ENCODE data around the gene STK40.

DNA sequence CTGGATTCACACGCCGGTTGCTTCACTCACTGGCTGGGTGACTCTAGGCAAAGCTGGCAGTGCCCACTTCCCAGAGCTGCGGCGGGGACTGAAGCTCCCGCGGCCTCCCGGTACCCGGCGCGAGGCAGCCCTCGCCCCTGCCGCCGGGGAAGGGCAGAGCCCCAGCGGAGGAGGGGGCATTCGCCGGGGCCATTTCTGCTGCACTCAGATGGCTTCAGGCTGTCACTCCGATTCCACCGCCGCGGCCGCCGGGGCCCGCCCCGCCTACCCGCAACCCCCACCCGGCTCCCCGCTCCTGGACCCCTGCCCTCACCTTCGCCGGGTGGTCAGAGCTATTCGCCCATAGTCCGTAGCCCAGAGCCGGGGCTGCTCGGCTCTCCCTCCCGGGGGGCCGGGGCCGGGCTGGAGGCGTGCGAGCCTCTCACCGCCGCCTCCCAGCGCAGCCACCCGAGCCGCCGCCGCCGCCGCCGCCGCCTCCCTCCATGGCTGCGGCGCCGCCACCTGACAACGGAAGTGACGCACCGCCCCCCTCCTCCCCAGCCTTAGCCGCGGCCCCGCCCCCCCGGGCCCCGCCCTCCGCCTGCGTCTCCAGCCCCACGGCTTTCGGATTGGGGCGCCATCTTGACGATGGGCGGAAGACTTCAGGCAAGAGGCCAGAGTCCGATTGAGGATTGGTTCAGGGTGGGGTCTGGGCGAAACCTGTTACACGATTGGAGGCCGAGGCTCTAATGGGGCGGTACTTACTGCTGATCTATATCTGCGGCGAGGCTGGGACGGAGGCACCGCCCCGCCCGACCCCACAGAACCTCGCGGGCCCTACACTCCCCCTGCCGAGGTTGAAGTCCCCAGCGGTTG, at the start of gene STK40:
- TF ChIP-seq EZH2 (optimal IDR thresholded peaks at IDR 0.05; ENCODE audit: low read depth, low read length) (no peak), CTCF (IDR thresholded peaks at IDR 0.05; ENCODE audit: low read length) (no peak)

Data from MM.1S (cell line).